Activated CD4-positive, alpha-beta T cell treated with anti-CD3 and anti-CD28 coated beads, Interleukin-2, amount 10 ng/mL, durations not matched to agents 7 days and 5 days (primary cell): ENCODE data around the gene NEDD1. TPM values are rescaled to one million over a fixed set of nuclear protein-coding genes. Genes with fewer than 3 reads are reported as not detected.
A peak's percentile ranks its signal among the peaks of the same experiment; 100 is the strongest.

ENCODE experiments used
- CTCF ChIA-PET: fragments of 350-600 bp; sonication (Branson Sonifier 250); formaldehyde crosslinking; loops from one replicate; lab custom pipeline; 2021; ENCODE audit warnings: antibody characterized with exemption; lab: Charles Lee
- POLR2A ChIA-PET: fragments of 350-600 bp; sonication (Branson Sonifier 250); formaldehyde crosslinking; loops from one replicate; lab custom pipeline; 2021; ENCODE audit warnings: antibody characterized with exemption; lab: Charles Lee
- DNase-seq: peaks from one replicate; pipeline ENCODE4 v3.0.0-alpha.2; 2020
- H3K27ac Mint-ChIP-seq: one replicate; pipeline ENCODE4 v1.8.0; 2021; ENCODE audit warnings: mild to moderate bottlenecking, moderate library complexity, mixed read lengths
- H3K27me3 Mint-ChIP-seq: one replicate; pipeline ENCODE4 v1.8.0; 2021; ENCODE audit warnings: mixed read lengths
- H3K36me3 Mint-ChIP-seq: one replicate; pipeline ENCODE4 v1.8.0; 2021; ENCODE audit warnings: low read depth, mixed read lengths
- H3K4me1 Mint-ChIP-seq: one replicate; pipeline ENCODE4 v1.8.0; 2021; ENCODE audit warnings: mixed read lengths
- H3K4me3 Mint-ChIP-seq: one replicate; pipeline ENCODE4 v1.8.0; 2021; ENCODE audit warnings: mild to moderate bottlenecking, moderate library complexity, mixed read lengths
- H3K9me3 Mint-ChIP-seq: one replicate; pipeline ENCODE4 v1.8.0; 2021; ENCODE audit warnings: mixed read lengths
- total RNA-seq, 2 experiments: library from RNA; stranded (reverse); gene quantifications; one replicate each; pipeline ENCODE4 v1.2.3, GENCODE V29; 2021

Gene NEDD1
- total RNA-seq, 2 experiments from 2014 or later: 46.2 to 48.7 TPM

GRCh38 chr12:96912261-96912660 is 5.2 kb downstream of the NEDD1 start:
- peaks cover 46% of the 10 kb centered on the region for H3K4me1 Mint-ChIP-seq

DNA sequence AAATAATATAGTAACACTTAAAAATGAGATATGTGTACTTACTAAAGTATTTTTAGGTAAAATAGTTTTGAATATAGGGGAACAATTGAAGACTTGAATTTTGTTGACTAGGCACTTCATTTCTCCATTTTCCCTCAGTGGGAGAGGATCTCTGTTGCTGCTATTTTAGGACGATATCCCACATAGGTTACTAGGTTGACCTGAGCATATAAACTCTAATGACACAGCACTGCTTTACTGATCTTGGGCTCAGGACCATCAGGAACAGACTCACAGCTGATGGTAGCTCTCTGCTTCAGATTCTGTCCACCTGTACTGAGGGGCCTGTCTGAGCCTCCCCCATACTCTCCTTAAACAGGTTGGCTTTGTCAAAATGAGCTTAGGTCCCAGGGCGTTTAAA is 5.9 kb downstream of the NEDD1 start:
- H3K4me3 Mint-ChIP-seq: no peak overlapping the region
- H3K9me3 Mint-ChIP-seq: peaks cover 3% of the 10 kb centered on the region
- peaks cover 55% of the 10 kb centered on the region for H3K36me3 Mint-ChIP-seq
- peaks cover 45% of the 10 kb centered on the region for H3K4me1 Mint-ChIP-seq
- H3K27ac Mint-ChIP-seq: no peak overlapping the region
- DNase-seq: no peak
- POLR2A ChIA-PET: no interaction called here
- CTCF ChIA-PET: no interaction called here
- H3K27me3 Mint-ChIP-seq: no peaks in the 10 kb centered on the region

More at GRCh38 chr12:96912261-96912660, 5.2 kb downstream of the NEDD1 start:
- no peak overlapping the region for H3K27ac Mint-ChIP-seq
- peaks cover 59% of the 10 kb centered on the region for H3K36me3 Mint-ChIP-seq
- H3K9me3 Mint-ChIP-seq: peaks cover 3% of the 10 kb centered on the region
- CTCF ChIA-PET: no interaction called here
- no peak overlapping the region for H3K4me3 Mint-ChIP-seq
- no peaks in the 10 kb centered on the region for H3K27me3 Mint-ChIP-seq
- DNase-seq: no peak
- POLR2A ChIA-PET: no interaction called here

DNA sequence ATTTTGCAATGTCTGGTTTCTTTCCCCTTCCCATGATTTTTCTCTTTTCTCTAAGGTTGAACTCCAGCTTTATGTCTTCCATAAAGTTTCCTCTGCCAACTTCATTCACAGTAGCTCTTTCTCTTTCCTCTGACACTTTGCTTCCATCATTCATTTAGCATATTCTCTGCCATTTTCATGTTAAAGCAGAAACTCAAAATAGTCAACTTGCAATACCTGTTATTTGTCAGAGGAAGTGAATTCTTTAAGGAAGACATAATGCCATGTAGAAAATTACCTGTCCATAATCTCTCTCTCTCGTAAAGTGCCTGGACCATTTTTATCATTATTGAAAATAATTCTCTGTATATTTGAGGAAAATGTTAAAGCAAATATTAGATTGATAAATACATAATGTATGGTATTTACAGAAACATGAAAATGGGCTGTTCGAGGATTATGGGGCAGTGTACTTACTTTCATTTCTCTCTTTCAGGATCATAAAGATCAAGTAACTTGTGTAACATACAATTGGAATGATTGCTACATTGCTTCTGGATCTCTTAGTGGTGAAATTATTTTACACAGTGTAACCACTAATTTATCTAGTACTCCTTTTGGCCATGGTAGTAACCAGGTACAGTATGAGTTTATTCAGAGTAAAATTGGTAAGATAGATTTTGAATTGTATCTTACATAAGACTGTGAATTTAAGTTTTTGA is 12.6 kb downstream of the NEDD1 start:
- ChIA-PET POLR2A (no interaction called here), CTCF (no interaction called here)
- Mint-ChIP-seq H3K27ac (no peak overlapping the region), H3K4me3 (no peak overlapping the region), H3K36me3 (peaks cover 43% of the 10 kb centered on the region), H3K9me3 (peaks cover 3% of the 10 kb centered on the region), H3K4me1 (peaks cover 5% of the 10 kb centered on the region), H3K27me3 (no peaks in the 10 kb centered on the region)
- DNase-seq: no peak

DNA sequence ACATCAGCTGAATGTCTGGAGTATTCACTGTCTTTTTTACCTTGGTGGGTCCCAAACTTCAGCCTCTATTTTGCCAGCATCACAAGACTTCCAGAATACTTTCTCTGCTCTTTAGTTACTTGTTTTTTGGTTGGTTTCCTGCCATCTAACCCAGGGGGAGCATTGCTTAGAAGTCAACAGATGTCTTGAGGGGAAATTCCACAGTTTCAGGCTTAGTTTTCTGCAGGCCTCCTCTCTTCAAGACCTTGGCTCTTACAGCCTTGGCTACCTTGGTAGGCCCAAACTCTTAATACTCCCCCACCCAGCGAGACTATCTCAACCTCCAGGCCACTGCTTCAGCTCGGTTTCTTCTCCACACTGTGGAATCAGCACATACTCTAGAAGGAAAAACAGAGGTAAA is 41.7 kb downstream of the NEDD1 start:
- Mint-ChIP-seq H3K9me3 (peaks cover 2% of the 10 kb centered on the region), H3K36me3 (peaks cover 57% of the 10 kb centered on the region), H3K4me3 (no peak overlapping the region), H3K27ac (no peak overlapping the region), H3K4me1 (no peaks in the 10 kb centered on the region), H3K27me3 (no peaks in the 10 kb centered on the region)
- ChIA-PET CTCF (interaction anchor here (1.2 kb wide), 1 partner anchor 9 kb away, joined by 3 read pairs; no protein-coding TSS in a partner anchor), POLR2A (no interaction called here)
- DNase-seq: no peak

GRCh38 chr12:96979532-96979931 is 72.5 kb downstream of the NEDD1 start:
- POLR2A ChIA-PET: no interaction called here
- Mint-ChIP-seq H3K4me3 (no peak overlapping the region), H3K9me3 (no peaks in the 10 kb centered on the region)

GRCh38 chr12:96980991-96981414 is 73.9 kb downstream of the NEDD1 start:
- Mint-ChIP-seq H3K4me1 (peaks cover 3% of the 10 kb centered on the region), H3K4me3 (no peak overlapping the region), H3K36me3 (no peaks in the 10 kb centered on the region), H3K27ac (no peak overlapping the region), H3K9me3 (no peaks in the 10 kb centered on the region), H3K27me3 (peaks cover 5% of the 10 kb centered on the region)
- ChIA-PET POLR2A (no interaction called here), CTCF (interaction anchor here (1.0 kb wide), 1 partner anchor 969 kb away, joined by 3 read pairs; no protein-coding TSS in a partner anchor)
- DNase-seq: no peak

More at GRCh38 chr12:96979532-96979931, 72.5 kb downstream of the NEDD1 start:
- CTCF ChIA-PET: interaction anchor here (1.0 kb wide), 1 partner anchor 13 kb away, joined by 3 read pairs; no protein-coding TSS in a partner anchor
- no peak for DNase-seq
- H3K27me3 Mint-ChIP-seq: peaks cover 2% of the 10 kb centered on the region
- H3K27ac Mint-ChIP-seq: no peak overlapping the region
- no peaks in the 10 kb centered on the region for H3K4me1 Mint-ChIP-seq
- no peaks in the 10 kb centered on the region for H3K36me3 Mint-ChIP-seq

DNA sequence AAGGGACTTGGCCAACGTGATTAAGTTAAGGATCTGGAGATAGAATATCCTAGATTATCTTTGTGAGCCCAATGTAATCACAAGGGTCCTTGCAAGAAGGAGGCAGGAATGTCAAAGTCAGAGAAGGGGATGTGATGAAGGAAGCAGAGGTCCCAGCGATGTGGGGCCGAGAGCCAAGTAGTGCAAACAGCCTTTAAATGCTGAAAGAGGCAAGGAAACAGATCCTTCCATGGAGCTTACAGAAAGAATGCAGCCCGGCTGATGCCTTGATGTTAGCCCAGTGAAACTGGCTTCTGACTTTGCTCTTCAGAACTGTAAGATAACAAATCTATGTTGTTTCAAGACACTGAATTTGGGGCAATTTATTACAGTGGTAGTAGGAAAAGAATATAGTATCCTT is 74.9 kb downstream of the NEDD1 start:
- Mint-ChIP-seq H3K27ac (no peak overlapping the region), H3K36me3 (no peaks in the 10 kb centered on the region), H3K9me3 (no peaks in the 10 kb centered on the region), H3K27me3 (peaks cover 12% of the 10 kb centered on the region), H3K4me1 (peaks cover 3% of the 10 kb centered on the region), H3K4me3 (no peak overlapping the region)
- ChIA-PET CTCF (interaction anchor here (1.0 kb wide), 1 partner anchor 970 kb away, joined by 3 read pairs; no protein-coding TSS in a partner anchor), POLR2A (no interaction called here)
- no peak for DNase-seq

GRCh38 chr12:96982671-96983070 is 75.6 kb downstream of the NEDD1 start:
- H3K9me3 Mint-ChIP-seq: no peaks in the 10 kb centered on the region
- CTCF ChIA-PET: no interaction called here

GRCh38 chr12:96985515-96986362 is 78.7 kb downstream of the NEDD1 start:
- Mint-ChIP-seq H3K27ac (no peak overlapping the region), H3K36me3 (no peaks in the 10 kb centered on the region), H3K4me3 (peak overlapping the region; percentile 10), H3K9me3 (no peaks in the 10 kb centered on the region), H3K4me1 (peaks cover 3% of the 10 kb centered on the region), H3K27me3 (peaks cover 24% of the 10 kb centered on the region)
- ChIA-PET CTCF (no interaction called here), POLR2A (no interaction called here)
- peak; percentile 16 for DNase-seq

More at GRCh38 chr12:96982671-96983070, 75.6 kb downstream of the NEDD1 start:
- Mint-ChIP-seq H3K27me3 (peaks cover 13% of the 10 kb centered on the region), H3K36me3 (no peaks in the 10 kb centered on the region), H3K4me1 (peaks cover 3% of the 10 kb centered on the region), H3K4me3 (no peak overlapping the region), H3K27ac (no peak overlapping the region)
- no peak for DNase-seq
- POLR2A ChIA-PET: no interaction called here

GRCh38 chr12:96986883-96987523 is 79.9 kb downstream of the NEDD1 start:
- Mint-ChIP-seq H3K27ac (no peak overlapping the region), H3K27me3 (peaks cover 24% of the 10 kb centered on the region), H3K4me1 (peaks cover 3% of the 10 kb centered on the region), H3K4me3 (no peak overlapping the region), H3K9me3 (no peaks in the 10 kb centered on the region), H3K36me3 (no peaks in the 10 kb centered on the region)
- CTCF ChIA-PET: interaction anchor here (0.9 kb wide), 1 partner anchor 9 kb away, joined by 3 read pairs; no protein-coding TSS in a partner anchor
- POLR2A ChIA-PET: no interaction called here
- peak; percentile 20 for DNase-seq

- CTCF ChIA-PET: no interaction called here
- Mint-ChIP-seq H3K27ac (no peak overlapping the region), H3K9me3 (no peaks in the 10 kb centered on the region), H3K36me3 (no peaks in the 10 kb centered on the region), H3K4me1 (peaks cover 3% of the 10 kb centered on the region), H3K27me3 (peaks cover 29% of the 10 kb centered on the region), H3K4me3 (no peak overlapping the region)
- POLR2A ChIA-PET: no interaction called here
- no peak for DNase-seq
Observed at GRCh38 chr12:96988919-96989318, 81.9 kb downstream of the NEDD1 start.

- Mint-ChIP-seq H3K36me3 (no peaks in the 10 kb centered on the region), H3K4me1 (peaks cover 3% of the 10 kb centered on the region), H3K9me3 (no peaks in the 10 kb centered on the region), H3K27ac (no peak overlapping the region), H3K27me3 (peaks cover 30% of the 10 kb centered on the region), H3K4me3 (no peak overlapping the region)
- ChIA-PET CTCF (interaction anchor here (0.6 kb wide), 1 partner anchor 1306 kb away, joined by 3 read pairs; no protein-coding TSS in a partner anchor), POLR2A (no interaction called here)
- DNase-seq: peak; percentile 13
Observed at GRCh38 chr12:96989916-96990315, 82.9 kb downstream of the NEDD1 start.
